CD4-positive, alpha-beta T cell treated with Interferon gamma for 1 hour (primary cell): ENCODE data around the gene ST8SIA1.
A peak's percentile ranks its signal among the peaks of the same experiment; 100 is the strongest.
"Not testable (repeated sequence)": the region's sequence is repeated elsewhere in the genome, so short reads cannot be mapped to it uniquely, and the experiment has no call there.

Experiments
- DNase-seq: peaks from one replicate; pipeline ENCODE4 v3.0.0-alpha.2; 2020

ST8SIA1 gene, protein sequence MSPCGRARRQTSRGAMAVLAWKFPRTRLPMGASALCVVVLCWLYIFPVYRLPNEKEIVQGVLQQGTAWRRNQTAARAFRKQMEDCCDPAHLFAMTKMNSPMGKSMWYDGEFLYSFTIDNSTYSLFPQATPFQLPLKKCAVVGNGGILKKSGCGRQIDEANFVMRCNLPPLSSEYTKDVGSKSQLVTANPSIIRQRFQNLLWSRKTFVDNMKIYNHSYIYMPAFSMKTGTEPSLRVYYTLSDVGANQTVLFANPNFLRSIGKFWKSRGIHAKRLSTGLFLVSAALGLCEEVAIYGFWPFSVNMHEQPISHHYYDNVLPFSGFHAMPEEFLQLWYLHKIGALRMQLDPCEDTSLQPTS

GRCh38 chr12:22334410-22335100, at the start of gene ST8SIA1:
Gene ST8SIA1 (minus strand): TSS chr12:22334707. CDS start chr12:22334232, 475 bp downstream.
- peak; percentile 49 for DNase-seq

GRCh38 chr12:22380031-22380430, 45.5 kb upstream of the ST8SIA1 start:
- no peak for DNase-seq

GRCh38 chr12:22377731-22378496, 43.4 kb upstream of the ST8SIA1 start:
- no peak for DNase-seq

DNA sequence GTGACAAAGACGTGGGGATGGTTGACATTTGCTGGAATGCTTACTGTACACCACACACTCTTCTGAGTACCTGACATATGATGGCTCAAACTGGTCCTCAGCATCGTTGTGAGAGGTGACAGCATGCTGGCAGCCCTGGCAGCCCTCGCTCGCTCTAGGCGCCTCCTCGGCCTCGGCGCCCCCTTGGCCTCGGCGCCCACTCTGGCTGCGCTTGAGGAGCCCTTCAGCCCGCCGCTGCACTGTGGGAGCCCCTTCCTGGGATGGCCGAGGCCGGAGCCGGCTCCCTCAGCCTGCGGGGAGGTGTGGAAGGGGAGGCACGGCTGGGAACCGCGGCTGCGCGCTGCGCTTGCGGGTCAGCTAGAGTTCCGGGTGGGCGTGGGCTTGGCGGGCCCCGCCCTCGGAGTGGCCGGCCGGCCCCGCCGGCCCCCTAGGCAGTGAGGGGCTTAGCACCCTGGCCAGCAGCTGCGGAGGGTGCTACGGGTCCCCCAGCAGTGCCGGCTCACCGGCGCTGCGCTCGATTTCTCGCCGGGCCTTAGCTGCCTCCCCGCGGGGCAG, 42.2 kb upstream of the ST8SIA1 start:
- not testable (repeated sequence) for DNase-seq

- no peak for DNase-seq
These were observed 40.0 kb upstream of the ST8SIA1 start for GRCh38 chr12:22374508-22374907.

DNA sequence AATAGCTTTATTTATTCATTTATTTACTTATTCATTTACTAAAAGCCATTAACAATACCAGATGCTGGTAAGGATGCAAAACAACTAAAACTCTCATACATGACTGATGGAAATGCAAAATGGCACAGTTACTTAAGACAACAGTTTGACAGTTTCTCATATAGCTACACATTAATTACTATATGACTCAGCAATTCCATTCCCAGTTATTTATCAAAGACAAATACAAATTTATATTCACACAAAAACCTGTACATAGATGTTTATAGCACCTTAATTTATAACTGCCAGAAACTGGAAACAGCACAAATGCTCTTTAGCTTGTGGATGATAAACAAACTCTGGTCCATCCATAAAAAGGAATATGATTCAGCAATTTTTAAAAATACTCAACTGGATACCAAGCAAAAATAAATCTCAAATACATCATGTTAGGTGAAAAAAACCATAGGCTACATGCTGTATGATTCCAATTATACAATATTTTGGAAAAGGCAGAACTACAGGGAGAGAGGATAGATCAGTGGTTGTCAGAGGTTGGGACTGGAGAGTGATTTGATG, 37.9 kb upstream of the ST8SIA1 start:
- no peak for DNase-seq

DNA sequence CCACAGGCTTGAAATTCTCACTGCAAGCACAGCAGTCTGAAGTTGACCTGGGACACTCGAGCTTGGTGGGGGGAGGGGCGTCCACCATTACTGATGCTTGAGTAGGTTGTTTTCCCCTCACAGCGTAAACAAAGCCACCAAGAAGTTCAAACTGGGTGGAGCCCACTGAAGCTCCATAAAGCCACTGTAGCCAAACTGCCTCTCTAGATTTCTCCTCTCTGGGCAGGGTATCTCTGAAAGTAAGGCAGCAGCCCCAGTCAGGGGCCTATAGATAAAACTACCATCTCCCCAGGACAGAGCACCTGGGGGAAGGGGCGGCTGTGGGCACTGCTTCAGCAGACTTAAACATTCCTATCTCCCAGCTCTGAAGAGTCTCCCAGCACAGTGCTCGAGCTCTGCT, 31.7 kb upstream of the ST8SIA1 start:
- DNase-seq = no peak

DNA sequence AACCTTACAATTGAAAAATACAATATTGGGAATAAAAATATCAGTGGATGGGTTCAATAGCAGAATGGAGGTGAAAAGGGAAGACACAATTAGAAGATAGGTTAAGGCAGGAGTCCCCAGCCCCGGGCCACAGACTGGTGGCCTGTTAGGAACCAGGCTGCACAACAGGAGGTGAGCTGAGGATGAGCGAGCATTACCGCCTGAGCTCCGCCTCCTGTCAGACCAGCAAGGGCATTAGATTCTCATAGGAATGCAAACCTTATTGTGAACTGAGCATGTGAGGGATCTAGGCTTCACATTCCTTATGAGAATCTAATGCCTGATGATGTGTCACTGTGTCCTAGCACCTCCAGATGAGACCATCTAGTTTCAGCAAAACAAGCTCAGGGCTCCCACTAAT, 27.3 kb upstream of the ST8SIA1 start:
- DNase-seq = no peak

DNA sequence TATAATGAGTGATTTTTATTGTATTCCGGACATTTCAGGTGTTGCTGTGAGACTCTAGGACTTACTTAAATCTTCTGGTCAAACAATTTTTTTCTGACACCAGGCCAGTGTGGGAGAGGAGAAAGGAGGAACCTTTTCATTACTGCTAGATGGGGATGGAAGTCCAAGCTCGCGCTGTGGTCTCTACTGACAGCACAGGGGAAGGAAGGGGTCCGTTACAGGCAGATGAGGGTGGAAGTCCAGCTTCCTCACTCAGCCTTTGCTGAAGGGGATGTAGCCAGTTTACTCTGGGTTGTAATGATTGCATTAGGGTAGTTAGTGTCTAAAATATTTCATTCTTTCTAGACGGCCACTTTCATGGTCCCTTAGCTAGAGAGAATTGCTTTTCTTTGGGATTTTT, 26.3 kb upstream of the ST8SIA1 start:
- DNase-seq = no peak

- DNase-seq = no peak
These were observed 23.0 kb upstream of the ST8SIA1 start for GRCh38 chr12:22357531-22357930.

- no peak for DNase-seq
These were observed 21.7 kb upstream of the ST8SIA1 start for GRCh38 chr12:22356231-22356630.

DNA sequence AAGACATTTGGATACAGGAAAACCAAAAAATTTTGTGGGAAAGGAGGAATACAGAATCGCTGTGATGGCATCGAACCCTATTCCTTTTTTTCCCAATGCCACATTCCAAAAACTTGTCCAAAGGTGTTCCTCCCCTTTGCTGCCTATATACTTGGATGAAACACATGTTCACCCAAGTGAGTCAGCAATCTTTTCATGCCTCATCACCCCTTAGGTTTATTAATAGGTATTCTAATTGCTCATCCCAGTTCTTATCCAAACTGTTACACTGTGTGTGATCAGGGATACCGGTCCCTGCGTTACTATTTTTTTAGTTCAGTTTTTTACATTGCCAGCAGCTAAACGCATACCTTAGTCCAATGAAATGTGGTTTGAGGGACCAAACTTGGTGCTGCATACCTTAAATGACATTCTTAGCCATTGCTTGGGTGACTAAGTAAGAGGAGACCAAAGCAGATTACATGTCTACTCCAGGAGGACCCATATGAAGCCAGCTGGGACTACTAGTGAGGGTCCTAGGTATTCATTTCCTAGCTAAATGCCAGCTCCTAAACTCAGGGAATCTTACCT, 20.6 kb upstream of the ST8SIA1 start:
- DNase-seq = no peak

DNA sequence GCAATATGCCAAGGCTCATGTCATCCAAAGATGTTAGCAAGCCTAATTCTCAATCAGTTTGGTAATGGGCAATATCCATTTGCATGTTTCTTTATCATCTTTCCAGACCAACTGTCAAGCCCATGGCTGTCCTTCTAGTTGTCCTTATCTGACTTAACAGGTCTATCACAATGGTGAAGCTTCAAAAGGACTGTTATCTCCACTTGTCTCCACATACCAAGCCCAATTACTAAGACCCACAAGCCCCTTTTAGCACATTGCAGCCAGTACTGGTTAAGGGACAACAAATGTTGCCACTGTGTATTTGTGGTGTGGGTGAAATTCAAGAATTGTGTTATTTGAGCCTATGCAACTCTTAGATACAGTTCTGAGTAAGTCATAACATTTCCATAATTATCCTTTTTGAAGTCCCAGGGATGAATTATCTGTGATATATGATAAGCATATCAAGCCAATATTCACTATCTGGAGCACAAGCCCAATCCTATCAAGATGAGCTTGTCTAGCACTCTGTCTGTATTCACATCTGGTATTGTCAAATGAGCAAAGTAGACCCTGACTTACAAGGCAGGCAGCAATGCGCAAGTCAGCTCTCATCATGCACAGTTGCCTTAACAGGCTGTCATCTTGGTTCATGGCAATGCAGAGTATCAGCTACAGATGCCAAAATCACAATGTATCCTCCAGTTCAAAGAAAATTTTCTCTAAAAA, 19.3 kb upstream of the ST8SIA1 start:
- no peak for DNase-seq

DNA sequence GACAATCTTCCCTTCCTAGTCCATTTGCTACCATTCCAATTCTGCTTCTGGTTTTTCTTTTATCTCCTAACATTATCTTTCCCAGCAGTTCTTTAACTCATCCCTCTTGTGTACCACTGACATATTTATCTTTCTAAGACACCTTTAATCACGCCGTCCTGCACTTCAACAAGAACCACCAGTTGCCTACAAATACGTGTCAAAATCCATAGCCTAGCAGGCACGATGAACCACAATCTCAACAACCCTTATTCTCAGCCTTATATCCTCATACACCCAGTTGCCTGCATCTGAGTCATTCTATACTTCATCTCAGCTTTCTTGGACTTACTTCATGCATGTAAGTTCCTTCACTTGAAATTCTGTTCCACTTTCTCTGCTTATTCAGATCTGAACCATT, 16.4 kb upstream of the ST8SIA1 start:
- no peak for DNase-seq

DNA sequence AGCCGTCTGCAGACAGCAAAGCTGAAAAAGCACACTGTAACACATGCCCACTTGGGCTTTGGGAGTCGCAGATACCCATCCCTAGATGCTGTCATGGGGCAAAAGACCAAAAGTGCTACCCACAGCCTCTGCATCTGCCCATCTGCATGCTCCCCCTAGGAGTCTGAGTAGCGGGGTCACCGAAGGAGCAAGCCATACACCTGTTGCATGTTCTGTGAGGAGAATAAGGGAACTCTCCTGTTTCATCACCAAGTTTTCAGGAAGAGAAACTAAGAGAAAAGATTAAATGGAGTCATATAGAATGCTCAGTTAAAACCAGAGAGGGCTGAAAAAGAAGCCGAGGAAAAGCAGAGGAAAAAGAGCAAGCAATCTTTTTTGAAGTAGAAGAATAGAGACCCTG, 13.7 kb upstream of the ST8SIA1 start:
- no peak for DNase-seq

- peak; percentile 19 for DNase-seq
These were observed 5.6 kb upstream of the ST8SIA1 start for GRCh38 chr12:22340143-22340542.

DNA sequence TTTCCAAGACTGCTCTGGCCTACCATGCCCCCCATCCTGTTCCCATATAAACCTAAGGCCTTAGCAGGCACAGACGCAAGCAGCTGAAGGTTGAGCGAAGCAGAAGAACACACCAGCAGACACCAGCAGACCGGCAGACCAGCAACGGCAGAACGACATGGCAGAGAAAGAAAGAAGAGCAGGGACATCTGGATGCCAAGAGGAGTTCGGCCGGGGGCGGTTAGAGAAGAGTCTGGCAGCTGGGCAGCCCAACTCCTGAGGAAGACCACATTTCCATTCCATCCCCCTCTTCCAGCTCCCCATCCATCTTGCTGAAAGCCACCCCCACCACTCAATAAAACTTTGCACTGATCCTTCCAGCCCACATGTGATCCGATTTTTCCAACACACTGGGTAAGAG, 5.2 kb upstream of the ST8SIA1 start:
- DNase-seq = no peak

GRCh38 chr12:22335794-22336166, 1.3 kb upstream of the ST8SIA1 start:
- DNase-seq = no peak

GRCh38 chr12:22333713-22334409, 646 bp downstream of the ST8SIA1 start:
- DNase-seq = no peak

DNA sequence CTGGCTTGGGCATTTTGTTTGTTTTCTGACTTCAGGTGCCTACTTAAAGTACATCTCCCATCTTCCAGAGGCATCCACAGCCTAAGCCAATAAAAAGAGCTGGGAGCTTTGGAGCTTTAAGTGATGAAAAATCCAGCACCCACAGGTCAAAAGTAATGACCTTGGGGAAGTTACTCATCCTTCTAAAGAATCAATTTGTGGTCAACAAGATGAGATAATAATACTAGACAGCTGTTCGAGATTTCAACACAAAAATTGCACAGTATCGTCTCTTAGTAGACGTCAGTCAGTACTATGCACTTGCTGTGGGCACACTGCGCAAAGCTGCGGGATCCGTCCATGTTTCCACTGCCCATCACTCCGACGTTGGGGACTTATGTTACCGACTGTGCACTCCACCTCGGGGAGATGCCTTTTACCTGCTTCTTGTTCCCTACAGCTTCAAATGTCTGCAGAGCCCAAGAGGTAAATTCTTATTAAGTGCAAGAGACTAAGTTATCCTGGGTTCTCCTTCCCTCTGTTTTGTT, 1.3 kb downstream of the ST8SIA1 start:
- DNase-seq = no peak

DNA sequence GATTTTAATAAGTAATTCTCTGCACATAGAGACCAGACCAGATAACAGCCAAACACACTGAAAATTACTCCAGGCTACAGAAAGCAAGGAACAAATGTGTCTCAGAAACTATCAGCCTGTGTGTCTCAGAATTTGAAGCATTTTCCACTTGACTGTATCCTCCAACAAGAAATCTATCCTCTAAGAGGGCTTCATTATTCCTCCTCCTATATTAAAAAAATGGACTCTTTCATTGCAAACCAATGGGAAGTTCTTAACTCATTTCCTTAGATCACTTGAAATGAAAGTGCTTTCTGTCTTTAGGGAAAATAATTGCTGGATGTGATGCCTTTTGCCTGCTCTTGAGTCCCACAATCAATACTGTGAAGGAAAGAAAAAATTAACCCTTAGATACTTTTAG, 2.3 kb downstream of the ST8SIA1 start:
- no peak for DNase-seq
